HCT116 (cell line): ENCODE results near the gene DLD. TPM values are rescaled to one million over a fixed set of nuclear protein-coding genes. Genes with fewer than 3 reads are reported as not detected.

Experiments used
- ATAC-seq: fragments of 200-7000 bp; cut with Tn5 transposase; 2 replicates; pipeline ENCODE4 v1.9.1; 2020; ENCODE audit warnings: mild to moderate bottlenecking, moderate library complexity
- BruUV-seq: library from RNA; stranded (reverse); fragments of 400-500 nt; replicated peaks from 2 replicates; lab custom pipeline; 2021; lab: Mats Ljungman, UMichigan
- CTCF ChIA-PET: fragments of 300-600 bp; sonication (Branson Sonifier 250); formaldehyde crosslinking; loops from one replicate; lab custom pipeline; 2021; ENCODE audit warnings: antibody characterized with exemption; lab: Charles Lee
- POLR2A ChIA-PET: fragments of 300-600, 350-600 bp; sonication (Branson Sonifier 250); formaldehyde crosslinking; loops from one replicate; lab custom pipeline; 2021; ENCODE audit warnings: antibody characterized with exemption; lab: Charles Lee
- RAD21 ChIA-PET, 2 experiments: fragments of 300-600 bp; sonication (Branson Sonifier 250); formaldehyde crosslinking; loops; one replicate each; lab custom pipeline; 2023; ENCODE audit warnings: low total read pairs in 2 of 2; ENCODE audit not compliant: uncharacterized antibody in 2 of 2, unreplicated experiment in 2 of 2, low non-redundant PET in 1 of 2; lab: Charles Lee
- DNase-seq: peaks from one replicate; pipeline ENCODE4 v3.0.0-alpha.2; 2010; ENCODE audit warnings: low read depth, low spot score
- H2AFZ ChIP-seq: fragments of 200-600 bp; shearing (Covaris generic), sonication (generic); 2 replicates; pipeline ENCODE4 v1.6.1; 2017; ENCODE audit warnings: low read depth, mixed run types, mixed read lengths, antibody characterized with exemption, low read length; ENCODE audit not compliant: poor library complexity, severe bottlenecking
- H3K27ac ChIP-seq: 2 replicates; pipeline ENCODE4 v1.5.1; 2012; ENCODE audit warnings: low read depth, low read length
- H3K27me3 ChIP-seq: fragments of 200-600 bp; sonication (generic); 2 replicates; pipeline ENCODE4 v1.6.1; 2016; ENCODE audit warnings: mixed run types, low read length, mixed read lengths; ENCODE audit not compliant: insufficient read depth
- H3K36me3 ChIP-seq, 2 experiments: fragments of 200-500 bp in 1 of 2; fragments of 200-600 bp in 1 of 2; sonication (Bioruptor generic) in 1 of 2; sonication (generic) in 1 of 2; 2 replicates each; pipeline versions ENCODE4 v1.5.1 to v1.6.1; 2014 to 2016; ENCODE audit warnings: low read length in 2 of 2, inconsistent platforms in 1 of 2, mixed read lengths in 1 of 2, mixed run types in 1 of 2; ENCODE audit not compliant: insufficient read depth in 2 of 2, control insufficient read depth in 1 of 2
- H3K4me1 ChIP-seq, 2 experiments: fragments of 200-600 bp in 1 of 2; sonication (generic) in 1 of 2; 2 replicates each; pipeline versions ENCODE4 v1.5.1 to v1.6.1; 2012 to 2017; ENCODE audit warnings: low read length in 2 of 2, inconsistent platforms in 1 of 2, mild to moderate bottlenecking in 1 of 2, mixed read lengths in 1 of 2, mixed run types in 1 of 2, moderate library complexity in 1 of 2; ENCODE audit not compliant: insufficient read depth in 2 of 2, control insufficient read depth in 1 of 2
- H3K4me2 ChIP-seq: fragments of 200-600 bp; sonication (generic); 2 replicates; pipeline ENCODE4 v1.6.1; 2017; ENCODE audit warnings: mixed run types, low read length, mixed read lengths
- H3K4me3 ChIP-seq, 2 experiments: fragments of 200-600 bp in 1 of 2; sonication (generic) in 1 of 2; replicated peaks in 1 of 2; 2 replicates each; pipeline ENCODE4 v1.5.1; 2011 to 2016; ENCODE audit warnings: low read length in 2 of 2, control low read depth in 1 of 2, low read depth in 1 of 2, mild to moderate bottlenecking in 1 of 2, mixed read lengths in 1 of 2, mixed run types in 1 of 2
- H3K79me2 ChIP-seq: fragments of 200-600 bp; sonication (generic); 2 replicates; pipeline ENCODE4 v1.6.1; 2017; ENCODE audit warnings: mild to moderate bottlenecking, mixed run types, low read length, moderate library complexity, mixed read lengths; ENCODE audit not compliant: insufficient read depth
- H3K9ac ChIP-seq: fragments of 200-600 bp; sonication (generic); 2 replicates; pipeline ENCODE4 v1.6.1; 2016; ENCODE audit warnings: low read length, mixed read lengths
- H3K9me2 ChIP-seq: fragments of 200-600 bp; sonication (generic), shearing (Covaris generic); 2 replicates; pipeline ENCODE4 v1.6.1; 2017; ENCODE audit warnings: mixed run types, mild to moderate bottlenecking, moderate library complexity; ENCODE audit not compliant: insufficient read depth
- H3K9me3 ChIP-seq, 2 experiments: fragments of 200-500 bp in 1 of 2; fragments of 200-600 bp in 1 of 2; sonication (Bioruptor generic) in 1 of 2; sonication (generic) in 1 of 2; 2 replicates each; pipeline ENCODE4 v1.6.1; 2014 to 2017; ENCODE audit warnings: low read length in 2 of 2, mixed read lengths in 2 of 2, inconsistent platforms in 1 of 2, low read depth in 1 of 2, mild to moderate bottlenecking in 1 of 2, mixed run types in 1 of 2, moderate library complexity in 1 of 2; ENCODE audit not compliant: control insufficient read depth in 1 of 2, insufficient read depth in 1 of 2
- H4K20me1 ChIP-seq: fragments of 200-600 bp; sonication (generic), shearing (Covaris generic); 2 replicates; pipeline ENCODE4 v1.6.1; 2017; ENCODE audit warnings: mixed run types, mild to moderate bottlenecking, moderate library complexity; ENCODE audit not compliant: insufficient read depth
- EGR1 ChIP-seq: IDR thresholded peaks from 2 replicates; pipeline ENCODE4 v1.6.1; 2012; ENCODE audit warnings: low read depth
- EZH2 ChIP-seq: fragments of 200-600 bp; sonication (generic); IDR thresholded peaks from 2 replicates; pipeline ENCODE4 v1.6.1; 2017; ENCODE audit warnings: antibody characterized with exemption, mixed run types
- EZH2phosphoT487 ChIP-seq: fragments of 200-600 bp; IDR thresholded peaks from 2 replicates; pipeline ENCODE4 v1.6.1; 2018; ENCODE audit warnings: antibody characterized with exemption, borderline replicate concordance
- JUND ChIP-seq: IDR thresholded peaks from 2 replicates; pipeline ENCODE4 v1.6.1; 2012
- RAD21 ChIP-seq: IDR thresholded peaks from 2 replicates; pipeline ENCODE4 v1.6.1; 2012; ENCODE audit warnings: low read depth, mild to moderate bottlenecking
- SIN3A ChIP-seq: IDR thresholded peaks from 2 replicates; pipeline ENCODE4 v1.6.1; 2012; ENCODE audit warnings: low read depth
- SRF ChIP-seq: IDR thresholded peaks from 2 replicates; pipeline ENCODE4 v1.6.1; 2012; ENCODE audit warnings: low read depth
- TCF7L2 ChIP-seq: IDR thresholded peaks from 2 replicates; pipeline ENCODE4 v1.7.0; 2011; ENCODE audit warnings: borderline replicate concordance, inconsistent platforms; ENCODE audit not compliant: insufficient read depth, insufficient read length; ENCODE audit errors: extremely low read depth
- YY1 ChIP-seq: IDR thresholded peaks from 2 replicates; pipeline ENCODE4 v1.6.1; 2011; ENCODE audit warnings: low read length, low read depth, moderate library complexity, mild to moderate bottlenecking; ENCODE audit not compliant: insufficient replicate concordance; ENCODE audit errors: extremely low read depth
- ZNF274 ChIP-seq: fragments of 200-500 bp; sonication (Bioruptor generic); IDR thresholded peaks from 2 replicates; pipeline ENCODE4 v1.6.1; 2014; ENCODE audit warnings: mild to moderate bottlenecking, low read depth, low read length, inconsistent platforms
- intact Hi-C: fragments of 100-400 bp; cut with micrococcal nuclease; formaldehyde crosslinking; loops from 2 replicates; pipeline ENCODE4 v1.10.0; 2022
- total RNA-seq: library from RNA; stranded (reverse); gene quantifications from one replicate; pipeline ENCODE4 v1.2.1, GENCODE V29; 2021; ENCODE audit not compliant: unreplicated experiment

The DLD gene
- total RNA-seq, 1 experiment from 2014 or later = 104 TPM

GRCh38 chr7:107877731-107878382 is 13.1 kb upstream of the DLD start:
- no peaks in the 10 kb centered on the region for H3K9me2 ChIP-seq
- ChIA-PET POLR2A (no interaction called here), CTCF (interaction anchor here (1.3 to 3.8 kb wide), 3 partner anchors 122 to 313 kb away, joined by 3 to 29 read pairs (median 4); partner anchors contain the start of gene CBLL1), RAD21 (no interaction called here)
- no peak for DNase-seq
- no peak overlapping the region for H2AFZ ChIP-seq
- H3K4me1 ChIP-seq = peaks cover 7 to 14% of the 10 kb centered on the region in 2 experiments
- no peaks in the 10 kb centered on the region for H3K36me3 ChIP-seq
- no peaks in the 10 kb centered on the region for H3K79me2 ChIP-seq
- no peak for TF ChIP-seq SRF
- no peak for TF ChIP-seq EZH2phosphoT487
- no peak for TF ChIP-seq ZNF274
- no peak for TF ChIP-seq JUND
- no peak for TF ChIP-seq TCF7L2
- TF ChIP-seq SIN3A = no peak
- TF ChIP-seq YY1 = no peak
- no peak for TF ChIP-seq EGR1
- TF ChIP-seq RAD21 = no peak
- no peak for TF ChIP-seq EZH2
- H3K27ac ChIP-seq = no peak overlapping the region
- no peak overlapping the region for H3K9ac ChIP-seq
- no peak overlapping the region for H3K4me2 ChIP-seq
- H3K9me3 ChIP-seq = no peaks in the 10 kb centered on the region
- no peaks in the 10 kb centered on the region for H4K20me1 ChIP-seq
- no peak overlapping the region for H3K4me3 ChIP-seq
- no peak for ATAC-seq
- no TSS peak for BruUV-seq
- intact Hi-C loops = loop anchor here (2.0 to 10.0 kb wide), 6 partner anchors 151 to 1086 kb away; partner anchors contain the start of gene BCAP29
- no peaks in the 10 kb centered on the region for H3K27me3 ChIP-seq
